ENCODE results near the gene ACR.

Gene ACR

DNA sequence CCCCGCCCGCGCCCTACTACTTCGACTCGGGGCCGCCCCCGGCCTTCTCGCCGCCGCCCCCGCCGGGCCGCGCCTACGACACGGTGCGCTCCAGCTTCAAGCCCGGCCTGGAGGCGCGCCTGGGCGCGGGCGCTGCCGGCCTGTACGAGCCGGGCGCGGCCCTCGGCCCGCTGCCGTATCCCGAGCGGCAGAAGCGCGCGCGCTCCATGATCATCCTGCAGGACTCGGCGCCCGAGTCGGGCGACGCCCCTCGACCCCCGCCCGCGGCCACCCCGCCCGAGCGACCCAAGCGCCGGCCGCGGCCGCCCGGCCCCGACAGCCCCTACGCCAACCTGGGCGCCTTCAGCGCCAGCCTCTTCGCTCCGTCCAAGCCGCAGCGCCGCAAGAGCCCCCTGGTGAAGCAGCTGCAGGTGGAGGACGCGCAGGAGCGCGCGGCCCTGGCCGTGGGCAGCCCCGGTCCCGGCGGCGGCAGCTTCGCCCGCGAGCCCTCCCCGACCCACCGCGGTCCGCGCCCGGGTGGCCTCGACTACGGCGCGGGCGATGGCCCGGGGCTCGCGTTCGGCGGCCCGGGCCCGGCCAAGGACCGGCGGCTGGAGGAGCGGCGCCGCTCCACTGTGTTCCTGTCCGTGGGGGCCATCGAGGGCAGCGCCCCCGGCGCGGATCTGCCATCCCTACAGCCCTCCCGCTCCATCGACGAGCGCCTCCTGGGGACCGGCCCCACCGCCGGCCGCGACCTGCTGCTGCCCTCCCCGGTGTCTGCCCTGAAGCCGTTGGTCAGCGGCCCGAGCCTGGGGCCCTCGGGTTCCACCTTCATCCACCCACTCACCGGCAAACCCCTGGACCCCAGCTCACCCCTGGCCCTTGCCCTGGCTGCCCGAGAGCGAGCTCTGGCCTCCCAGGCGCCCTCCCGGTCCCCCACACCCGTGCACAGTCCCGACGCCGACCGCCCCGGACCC is 17.4 kb upstream of the ACR start:
- DNase-seq = no peak

DNA sequence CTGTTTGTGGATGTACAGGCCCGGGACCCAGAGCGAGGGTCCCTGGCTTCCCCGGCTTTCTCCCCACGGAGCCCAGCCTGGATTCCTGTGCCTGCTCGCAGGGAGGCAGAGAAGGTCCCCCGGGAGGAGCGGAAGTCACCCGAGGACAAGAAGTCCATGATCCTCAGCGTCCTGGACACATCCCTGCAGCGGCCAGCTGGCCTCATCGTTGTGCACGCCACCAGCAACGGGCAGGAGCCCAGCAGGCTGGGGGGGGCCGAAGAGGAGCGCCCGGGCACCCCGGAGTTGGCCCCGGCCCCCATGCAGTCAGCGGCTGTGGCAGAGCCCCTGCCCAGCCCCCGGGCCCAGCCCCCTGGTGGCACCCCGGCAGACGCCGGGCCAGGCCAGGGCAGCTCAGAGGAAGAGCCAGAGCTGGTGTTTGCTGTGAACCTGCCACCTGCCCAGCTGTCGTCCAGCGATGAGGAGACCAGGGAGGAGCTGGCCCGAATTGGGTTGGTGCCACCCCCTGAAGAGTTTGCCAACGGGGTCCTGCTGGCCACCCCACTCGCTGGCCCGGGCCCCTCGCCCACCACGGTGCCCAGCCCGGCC is 16.7 kb upstream of the ACR start:
- DNase-seq = no peak

DNA sequence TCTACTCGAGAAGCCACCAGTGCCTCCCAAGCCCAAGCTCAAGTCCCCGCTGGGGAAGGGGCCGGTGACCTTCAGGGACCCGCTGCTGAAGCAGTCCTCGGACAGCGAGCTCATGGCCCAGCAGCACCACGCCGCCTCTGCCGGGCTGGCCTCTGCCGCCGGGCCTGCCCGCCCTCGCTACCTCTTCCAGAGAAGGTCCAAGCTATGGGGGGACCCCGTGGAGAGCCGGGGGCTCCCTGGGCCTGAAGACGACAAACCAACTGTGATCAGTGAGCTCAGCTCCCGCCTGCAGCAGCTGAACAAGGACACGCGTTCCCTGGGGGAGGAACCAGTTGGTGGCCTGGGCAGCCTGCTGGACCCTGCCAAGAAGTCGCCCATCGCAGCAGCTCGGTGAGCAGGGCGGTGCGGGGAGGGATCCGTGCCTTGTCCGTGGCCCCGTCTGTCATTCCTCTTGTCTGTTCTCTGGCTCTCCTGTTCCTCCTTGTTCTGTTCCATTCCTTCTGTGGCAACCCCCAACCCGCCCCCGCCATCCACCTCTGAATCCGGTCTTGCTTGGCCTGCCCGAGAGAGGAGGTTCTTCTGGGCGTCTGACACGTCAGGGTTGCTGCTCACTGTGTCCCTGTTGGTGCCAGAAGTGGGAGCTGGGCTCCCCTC is 15.8 kb upstream of the ACR start:
- DNase-seq = no peak

DNA sequence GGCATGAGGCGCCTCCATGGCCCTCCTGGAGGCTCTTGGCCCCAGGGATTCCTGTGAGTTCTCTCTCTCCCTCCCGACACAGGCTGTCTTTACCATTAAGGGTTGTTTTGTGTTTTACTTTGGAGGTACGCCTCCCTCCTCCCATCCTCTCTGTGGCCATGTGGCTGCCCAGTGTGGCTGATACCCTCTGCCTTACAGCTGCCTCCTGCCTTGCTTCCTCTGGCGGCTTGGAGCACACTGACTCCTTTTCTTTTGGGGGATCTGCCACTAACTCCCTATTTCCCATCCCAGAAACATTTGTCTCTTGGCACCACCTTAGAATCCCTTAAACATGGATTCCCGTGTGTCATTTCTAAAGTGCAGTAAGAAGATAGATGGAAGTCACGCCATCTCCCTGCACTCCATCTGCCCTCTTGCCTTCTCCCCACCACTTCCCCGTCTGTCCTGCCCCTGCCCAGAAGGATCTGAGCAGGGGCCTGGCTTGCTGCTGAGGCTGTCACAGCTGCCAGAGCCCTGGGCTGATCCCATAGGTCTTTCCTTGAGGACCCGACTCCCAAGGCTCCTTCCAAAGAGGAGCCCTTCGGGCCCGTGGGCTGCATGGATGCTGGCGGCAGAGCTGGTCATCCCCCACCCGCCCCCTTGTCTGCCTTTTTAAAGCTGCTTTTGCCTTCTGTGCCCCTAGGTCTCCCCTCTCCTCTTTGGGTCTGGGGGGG is 15.1 kb upstream of the ACR start:
- DNase-seq = no peak

DNA sequence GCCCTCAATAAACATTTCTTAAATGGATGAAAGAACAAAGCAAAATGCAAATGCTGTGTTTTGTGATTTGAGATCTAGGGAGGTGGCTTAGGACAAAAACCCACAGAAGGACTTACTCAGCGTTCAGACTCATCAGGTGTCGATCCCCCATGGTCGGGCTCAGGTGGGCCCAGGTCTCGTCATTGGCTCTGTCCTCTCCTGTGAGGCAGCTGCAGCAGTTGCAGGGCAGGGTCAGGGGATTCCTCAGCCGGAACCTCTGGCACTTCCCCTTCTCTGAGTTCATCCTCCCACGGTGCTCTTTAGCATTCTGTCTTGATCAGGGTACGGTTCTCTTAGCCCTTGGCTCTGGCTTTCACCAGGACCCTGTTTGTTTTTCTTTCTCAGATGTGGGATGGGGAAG is 14.0 kb upstream of the ACR start:
- peak; percentile 59 for DNase-seq

DNA sequence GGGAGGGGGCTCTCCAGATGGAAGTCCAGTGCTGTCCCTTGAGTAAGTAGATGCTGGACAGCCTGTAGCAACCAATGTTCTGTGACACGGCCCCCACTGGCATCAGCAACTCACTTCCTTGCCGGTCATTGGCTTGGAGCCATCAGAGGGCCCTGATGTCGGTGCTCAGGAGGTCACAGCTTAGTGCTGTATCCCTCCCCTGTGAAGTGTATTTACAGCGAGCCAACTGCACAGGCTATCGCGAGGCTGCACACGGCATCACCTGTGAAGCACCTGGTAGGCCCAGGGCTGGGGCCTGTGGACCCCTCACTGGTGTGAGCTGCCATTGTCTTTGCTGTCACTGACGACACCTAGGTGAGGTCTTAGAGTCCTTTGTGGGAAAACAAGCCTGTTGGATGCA is 13.4 kb upstream of the ACR start:
- no peak for DNase-seq

DNA sequence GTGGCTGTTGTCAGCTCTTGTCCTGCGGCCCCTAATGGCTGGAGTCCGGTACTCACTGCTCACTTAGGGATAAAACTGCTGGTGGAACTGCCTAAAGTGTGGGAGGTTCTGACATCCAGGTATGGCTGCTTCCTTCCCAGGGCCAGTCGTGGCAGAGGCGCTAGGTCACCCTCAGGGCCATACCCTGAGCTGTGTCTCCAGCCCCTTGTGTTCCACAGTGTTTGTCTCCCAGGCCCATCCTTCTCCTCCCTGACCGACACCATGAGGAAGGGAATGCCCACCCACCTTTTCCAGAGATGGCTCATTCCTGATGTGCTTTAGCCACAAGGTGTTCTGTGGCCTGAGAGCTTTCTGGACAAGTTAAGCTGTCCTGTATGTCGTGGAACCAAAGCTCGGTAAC is 12.4 kb upstream of the ACR start:
- no peak for DNase-seq

DNA sequence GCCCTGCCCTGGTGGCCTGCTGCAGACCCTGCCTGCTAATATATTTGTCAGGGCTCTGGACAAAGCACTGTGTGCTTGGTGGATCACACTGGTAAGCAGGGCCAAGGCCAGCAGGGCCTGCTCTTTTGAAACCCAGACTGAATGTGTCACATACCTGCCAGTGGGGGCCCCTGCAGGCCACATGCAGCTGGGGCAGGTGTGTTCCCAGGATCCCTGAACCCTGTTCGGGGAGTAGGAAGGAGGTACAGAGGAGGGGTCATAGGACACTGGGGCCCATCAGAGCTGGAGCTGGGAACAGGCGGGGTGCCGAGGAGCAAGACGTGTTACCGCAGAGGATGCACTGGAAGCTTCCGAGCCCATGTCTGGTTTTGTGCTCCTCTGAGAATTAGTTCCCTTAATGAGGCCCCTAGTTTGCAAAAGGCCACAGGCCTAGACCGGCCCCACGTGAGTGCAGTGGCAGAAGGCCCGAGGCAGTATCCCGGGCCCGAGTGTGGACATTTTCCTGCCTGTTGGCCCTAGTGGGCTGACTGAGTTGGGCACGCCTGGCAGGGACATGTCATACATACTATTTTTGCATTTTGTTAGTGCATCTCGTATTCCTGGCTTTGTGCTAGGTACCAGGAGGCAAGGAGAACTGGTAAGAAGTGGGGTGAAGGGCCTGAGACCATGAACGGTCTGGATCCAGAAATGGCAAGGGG is 11.2 kb upstream of the ACR start:
- no peak for DNase-seq

DNA sequence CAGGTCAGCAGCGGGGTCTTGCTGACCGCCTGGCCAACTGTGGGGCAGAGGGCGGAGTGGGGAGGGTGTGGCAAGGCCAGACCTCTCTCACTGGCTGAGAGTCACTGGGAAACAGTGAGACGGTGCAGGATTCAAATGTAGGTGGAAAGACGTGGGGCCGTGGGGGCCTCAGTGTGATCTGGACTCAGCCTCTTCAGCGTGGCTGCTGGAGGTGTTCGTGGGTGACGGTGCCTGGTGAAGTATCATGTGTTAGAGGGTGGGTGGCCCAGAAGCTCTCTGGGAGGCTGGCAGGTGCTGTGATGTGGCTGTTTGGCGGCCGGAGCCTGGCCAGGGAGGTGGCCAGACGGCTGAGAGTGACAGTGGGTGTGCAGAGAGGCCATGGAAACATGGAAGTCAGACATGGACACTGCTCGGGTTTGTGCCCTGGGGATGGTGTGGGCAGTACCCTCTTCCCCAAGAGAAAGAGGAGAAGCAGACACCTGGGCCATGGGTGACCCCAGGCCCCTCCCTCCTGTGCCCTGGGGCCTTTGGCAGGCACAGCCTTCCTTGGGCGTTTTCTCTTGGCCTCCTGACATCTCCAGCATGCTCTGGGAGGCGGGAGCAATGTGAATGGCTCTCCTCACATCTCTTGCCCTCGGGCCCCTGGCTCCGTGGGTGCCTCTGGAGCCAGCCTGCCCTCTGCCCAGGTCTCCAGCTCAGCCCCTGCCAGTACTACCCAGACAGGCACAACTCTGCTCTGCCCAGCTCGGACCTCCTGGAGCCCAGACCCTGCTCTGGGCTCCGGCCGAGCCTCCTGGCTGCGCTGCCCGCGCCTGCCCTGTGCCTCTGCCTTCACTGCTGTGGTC is 10.1 kb upstream of the ACR start:
- DNase-seq = no peak

DNA sequence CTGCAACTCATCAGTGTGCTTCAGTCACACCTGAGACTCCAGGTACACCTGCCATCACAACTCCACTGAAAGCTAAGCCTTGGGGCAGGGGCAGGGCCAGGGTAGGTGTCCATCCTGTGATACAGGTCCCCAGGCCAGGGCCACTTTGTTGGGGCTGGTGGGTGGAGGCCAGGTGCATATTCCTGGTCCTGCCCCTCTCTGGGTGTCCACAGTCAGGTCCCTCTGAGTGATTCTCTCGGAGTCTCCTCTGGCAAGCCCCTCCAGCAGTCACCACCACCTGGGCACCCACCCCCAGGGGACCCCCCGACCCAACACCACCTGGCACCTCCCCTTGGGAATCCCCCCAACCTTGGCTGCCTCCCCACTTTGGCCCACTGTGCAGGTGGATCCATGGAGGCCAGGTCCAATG is 9.5 kb upstream of the ACR start:
- DNase-seq = no peak

DNA sequence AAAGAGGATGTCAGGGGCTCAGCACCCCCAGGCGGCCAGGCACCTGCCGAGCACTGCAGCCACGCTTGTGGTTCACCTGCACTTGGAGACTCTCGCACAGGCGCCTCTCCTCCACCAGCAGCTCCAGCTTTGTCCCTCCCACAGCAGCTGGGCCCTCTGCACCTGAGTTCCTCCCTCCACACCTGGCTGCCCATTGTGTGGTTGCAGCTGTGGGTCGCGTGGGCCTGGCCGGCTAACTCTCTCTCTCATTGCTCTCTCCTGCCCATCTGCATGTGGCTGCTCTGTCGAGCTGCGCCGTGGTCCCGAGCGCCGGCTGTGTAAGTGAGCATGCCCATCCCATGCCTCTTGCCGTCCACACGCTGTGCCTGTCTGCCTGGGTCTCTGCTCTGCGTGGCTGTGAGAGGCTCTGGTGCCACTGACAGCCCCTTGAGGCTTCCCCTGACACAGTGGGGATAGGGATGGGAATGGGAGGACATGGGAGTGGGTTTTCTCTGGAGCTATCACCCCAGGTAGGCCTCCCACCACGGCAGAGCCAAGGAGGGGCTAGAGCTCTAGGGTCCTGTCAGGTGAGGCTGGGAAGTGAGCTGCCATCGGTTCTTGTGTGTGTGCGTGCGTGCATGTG is 8.5 kb upstream of the ACR start:
- DNase-seq = no peak

DNA sequence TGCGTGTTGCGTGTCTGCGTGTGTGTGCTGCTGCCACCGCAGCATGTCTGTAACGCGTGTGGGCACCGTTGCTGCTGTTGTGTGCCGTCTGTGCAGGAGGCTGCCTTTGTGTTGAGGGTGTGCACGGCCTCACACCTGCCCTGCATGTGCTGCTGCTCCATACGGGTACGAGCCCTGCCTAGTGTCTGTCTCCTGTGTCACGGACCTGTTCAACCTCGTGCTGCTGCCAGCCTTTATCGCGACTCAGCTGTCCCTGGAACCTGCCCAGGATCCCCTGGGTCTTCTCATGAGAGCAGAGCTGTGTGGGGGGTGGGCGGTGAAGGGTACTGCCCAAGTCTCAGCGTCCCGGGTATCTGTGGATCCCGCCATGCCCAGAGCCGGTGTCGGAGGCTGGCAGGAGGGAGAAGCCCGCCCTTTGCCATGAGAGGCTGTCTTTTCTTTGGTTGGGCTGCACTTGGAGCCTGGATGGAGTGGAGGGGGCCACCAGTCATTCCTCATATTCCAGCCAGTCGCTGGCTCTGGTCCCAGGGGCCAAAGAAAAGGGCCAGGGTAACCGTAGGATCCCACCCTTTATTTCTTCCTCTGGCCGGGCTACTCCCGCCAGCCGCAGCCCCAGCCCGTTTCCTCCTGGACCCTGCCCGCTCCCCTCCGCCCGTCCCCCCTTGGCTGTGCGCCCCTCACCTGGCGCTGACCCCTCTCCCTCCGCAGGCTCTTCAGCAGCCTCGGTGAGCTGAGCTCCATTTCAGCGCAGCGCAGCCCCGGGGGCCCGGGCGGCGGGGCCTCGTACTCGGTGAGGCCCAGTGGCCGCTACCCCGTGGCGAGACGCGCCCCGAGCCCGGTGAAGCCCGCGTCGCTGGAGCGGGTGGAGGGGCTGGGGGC is 7.8 kb upstream of the ACR start:
- no peak for DNase-seq

DNA sequence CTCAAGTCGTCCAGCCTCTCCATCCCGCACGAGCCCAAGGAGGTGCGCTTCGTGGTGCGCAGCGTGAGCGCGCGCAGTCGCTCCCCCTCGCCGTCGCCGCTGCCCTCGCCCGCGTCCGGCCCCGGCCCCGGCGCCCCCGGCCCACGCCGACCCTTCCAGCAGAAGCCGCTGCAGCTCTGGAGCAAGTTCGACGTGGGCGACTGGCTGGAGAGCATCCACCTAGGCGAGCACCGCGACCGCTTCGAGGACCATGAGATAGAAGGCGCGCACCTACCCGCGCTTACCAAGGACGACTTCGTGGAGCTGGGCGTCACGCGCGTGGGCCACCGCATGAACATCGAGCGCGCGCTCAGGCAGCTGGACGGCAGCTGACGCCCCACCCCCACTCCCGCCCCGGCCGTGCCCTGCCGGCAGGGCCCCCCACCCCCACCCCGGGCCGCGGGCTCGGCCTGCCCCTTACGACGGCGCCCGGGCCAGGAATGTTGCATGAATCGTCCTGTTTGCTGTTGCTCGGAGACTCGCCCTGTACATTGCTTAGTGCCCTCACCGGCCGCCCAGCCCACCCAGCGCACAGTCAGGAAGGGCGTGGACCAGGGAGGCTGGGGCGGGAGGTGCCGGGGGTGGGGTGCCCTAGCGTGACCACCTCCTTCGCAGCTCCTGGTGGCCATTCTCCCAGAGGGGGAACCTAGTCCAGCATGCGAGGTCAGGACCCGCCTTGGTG is 6.9 kb upstream of the ACR start:
- no peak for DNase-seq

DNA sequence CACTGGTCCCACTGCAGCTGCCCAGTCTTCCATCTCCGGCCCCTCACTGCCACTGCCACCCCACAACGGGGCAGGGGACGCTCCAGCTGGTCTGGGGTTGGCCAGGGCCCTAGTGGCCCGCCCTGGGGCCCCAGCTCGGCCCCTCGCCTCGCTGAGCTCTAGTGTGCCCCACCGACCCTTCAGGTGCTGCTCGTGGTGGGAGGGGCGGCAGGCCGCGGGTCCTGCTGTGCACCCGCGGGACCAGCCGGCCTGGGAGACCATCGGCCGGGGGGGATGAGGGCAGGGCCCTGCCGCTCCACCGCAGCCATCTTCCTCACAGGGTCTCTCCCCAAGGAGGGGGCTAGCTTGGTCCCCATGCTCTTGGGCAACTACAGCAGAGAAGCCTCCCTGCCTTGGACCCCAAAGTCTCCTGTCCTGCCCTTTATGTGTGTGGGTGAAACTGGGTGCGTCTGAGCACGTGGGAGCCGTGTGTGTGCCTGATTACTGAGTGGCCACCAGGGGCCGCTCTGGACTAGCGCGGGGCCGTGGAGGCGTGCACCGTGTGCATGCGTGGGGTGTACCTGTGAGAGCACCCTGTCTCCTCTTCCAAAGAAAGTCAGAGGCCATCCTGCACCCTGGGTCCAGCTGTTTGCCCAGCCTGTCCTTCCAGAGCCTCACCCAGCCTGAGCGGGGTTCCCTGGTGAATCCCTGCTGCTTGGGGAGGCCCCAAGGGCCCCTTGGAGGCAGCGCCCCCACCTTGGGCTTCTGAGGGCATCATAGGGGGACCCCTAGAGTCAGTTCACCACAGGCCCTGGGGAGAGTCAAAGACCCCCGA is 6.0 kb upstream of the ACR start:
- no peak for DNase-seq

DNA sequence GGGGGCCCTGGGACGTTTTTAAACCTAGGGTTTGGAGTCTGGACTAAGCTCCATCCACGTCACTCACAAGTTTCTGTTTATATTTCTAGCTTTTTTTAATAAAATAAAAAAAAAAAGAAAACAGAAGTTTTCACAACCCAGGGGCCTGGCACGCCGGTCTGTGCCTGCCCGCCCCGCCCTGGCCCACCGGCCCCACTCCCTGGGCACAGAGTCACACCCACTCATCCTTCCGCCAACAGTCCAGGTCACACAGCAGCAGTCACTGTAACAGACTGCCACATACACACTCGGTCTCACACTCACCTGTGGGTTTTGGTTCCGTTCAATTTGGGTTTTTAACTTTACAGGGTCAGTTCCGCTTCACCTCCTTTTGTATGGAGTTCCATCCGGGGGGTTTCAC is 5.3 kb upstream of the ACR start:
- no peak for DNase-seq

DNA sequence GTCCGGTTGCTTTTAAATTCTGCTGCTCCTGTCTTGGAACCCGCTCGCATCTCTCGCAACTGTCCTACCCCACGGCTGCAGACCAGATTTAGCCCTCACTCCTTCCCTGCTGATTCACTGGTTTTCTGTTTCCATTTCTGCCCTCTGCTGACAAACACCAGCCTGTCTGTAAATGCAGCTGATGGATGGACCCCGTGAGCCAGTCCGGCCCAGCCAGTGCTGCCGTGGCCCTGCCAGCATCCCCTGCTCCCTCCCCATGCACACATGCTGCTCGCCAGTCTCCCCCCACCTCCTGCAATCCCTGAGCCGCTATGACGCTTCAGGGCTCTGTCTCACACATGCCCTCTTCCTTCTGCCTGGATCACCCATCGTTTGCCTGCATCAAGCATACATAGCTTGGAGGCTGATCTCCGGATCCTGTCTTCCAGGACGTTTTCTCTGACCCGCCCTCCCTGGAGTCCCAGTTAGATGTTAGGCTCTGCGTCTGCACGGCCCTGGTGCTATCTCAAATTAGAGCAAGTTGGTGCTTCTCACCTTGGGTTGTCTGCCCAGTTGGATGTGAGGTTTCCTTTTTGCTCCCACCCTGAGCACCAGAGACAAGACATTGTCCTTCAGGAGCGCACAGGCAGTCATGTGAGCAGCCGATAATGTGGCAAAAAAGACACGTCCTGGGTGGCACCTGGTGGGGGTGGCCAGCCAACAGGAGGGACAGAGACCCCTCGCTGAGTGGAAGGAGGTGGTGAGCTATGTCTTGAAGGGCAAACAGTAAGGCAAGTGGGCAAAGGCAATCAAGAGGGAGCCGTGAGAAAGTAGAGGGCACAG is 4.3 kb upstream of the ACR start:
- DNase-seq = no peak

DNA sequence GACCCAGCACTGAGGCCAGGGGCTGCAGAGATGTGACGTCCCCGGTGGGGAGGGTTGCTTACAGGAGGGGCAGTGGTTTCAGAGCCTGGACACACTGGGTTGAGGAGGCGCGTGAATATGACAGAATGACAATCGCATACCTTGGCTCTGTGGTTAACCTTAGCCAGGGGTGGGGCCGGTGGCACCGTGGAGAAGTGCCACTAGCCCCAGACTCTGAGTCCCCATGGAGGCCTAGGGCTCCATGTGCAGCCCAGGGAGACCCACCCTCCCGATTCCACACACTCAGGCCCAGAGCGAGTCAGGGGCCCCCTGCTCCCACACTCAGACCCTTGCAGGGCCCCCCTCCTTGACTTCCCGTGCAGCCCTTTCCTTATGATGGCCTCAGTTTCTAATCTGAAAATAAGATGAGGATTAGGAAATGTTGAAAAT is 3.6 kb upstream of the ACR start:
- no peak for DNase-seq

All from inflammatory macrophage treated with lipopolysaccharide for 4 hours (primary cell).